ENCODE data around the gene ARFGAP1.
"Not testable (repeated sequence)": the region's sequence is repeated elsewhere in the genome, so short reads cannot be mapped to it uniquely, and the experiment has no call there.

Gene ARFGAP1

DNA sequence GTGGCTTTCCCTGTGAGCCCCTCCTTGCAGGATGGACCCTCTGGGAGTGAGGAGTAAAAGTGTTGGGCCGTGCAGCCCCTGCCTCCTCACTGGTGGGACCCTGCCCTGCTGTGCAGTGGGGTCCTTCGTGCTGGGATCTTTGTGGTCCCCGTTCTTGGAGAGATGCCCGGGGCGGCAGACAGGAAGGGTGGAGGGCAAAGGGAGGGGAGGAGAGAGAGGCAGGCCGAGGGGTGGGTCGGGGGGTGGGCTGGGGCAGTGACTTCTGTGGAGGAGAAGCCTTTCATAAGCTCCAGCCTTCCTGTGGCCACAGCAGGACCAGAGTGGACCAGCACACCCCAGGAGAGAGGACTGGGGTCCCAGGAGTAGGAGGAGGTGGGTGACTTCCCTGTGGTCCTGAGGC, 20.3 kb downstream of the ARFGAP1 start, which contains the start of gene COL20A1:
Gene COL20A1 (plus strand): TSS at position 283 of the 400 bp plus-strand sequence. CDS start 1,922 bp downstream, outside the sequence.
- no peak for DNase-seq (ENCODE audit: low spot score)

DNA sequence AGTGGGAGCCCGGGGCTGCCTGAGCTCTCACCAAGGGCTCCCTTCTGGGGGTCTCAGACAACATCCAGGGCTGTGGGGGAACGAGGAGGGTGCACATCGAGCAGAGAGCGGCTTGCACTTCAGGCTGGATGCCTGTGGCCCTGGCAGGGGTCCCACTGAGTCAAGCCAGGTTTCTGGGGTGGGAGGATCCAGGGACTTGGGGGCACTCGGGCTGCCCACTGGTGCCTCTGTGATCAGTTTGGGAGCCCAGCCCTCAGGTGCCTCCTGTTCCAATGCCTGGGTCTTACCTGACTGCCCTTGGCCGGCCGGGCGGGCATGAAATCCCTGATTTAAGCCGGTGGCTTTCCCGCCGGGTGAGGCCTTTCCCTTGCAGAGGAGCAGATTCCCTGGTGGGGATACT, 20.8 kb downstream of the ARFGAP1 start:
- no peak for DNase-seq (ENCODE audit: low spot score)

GRCh38 chr20:63293871-63294535, 21.4 kb downstream of the ARFGAP1 start:
- DNase-seq (ENCODE audit: low spot score) = no peak

DNA sequence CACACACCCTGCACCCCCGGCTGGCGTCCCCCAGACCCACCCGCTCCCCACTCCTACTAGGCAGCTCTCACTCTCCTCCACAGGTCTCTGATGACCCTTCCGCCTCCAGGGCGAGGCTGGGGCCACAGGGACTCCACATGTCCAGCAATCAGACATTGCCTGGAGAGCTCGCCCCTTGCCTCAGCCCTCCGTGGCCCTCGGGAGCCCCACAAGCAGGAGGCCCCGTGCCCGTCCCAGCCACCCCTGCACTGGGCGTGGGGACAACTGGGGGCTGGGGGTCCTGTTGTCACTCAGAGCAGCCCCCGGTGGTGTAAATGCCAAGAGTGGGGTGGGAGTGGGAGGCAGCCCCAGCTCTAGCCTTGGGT, 21.9 kb downstream of the ARFGAP1 start:
- DNase-seq (ENCODE audit: low spot score) = no peak

DNA sequence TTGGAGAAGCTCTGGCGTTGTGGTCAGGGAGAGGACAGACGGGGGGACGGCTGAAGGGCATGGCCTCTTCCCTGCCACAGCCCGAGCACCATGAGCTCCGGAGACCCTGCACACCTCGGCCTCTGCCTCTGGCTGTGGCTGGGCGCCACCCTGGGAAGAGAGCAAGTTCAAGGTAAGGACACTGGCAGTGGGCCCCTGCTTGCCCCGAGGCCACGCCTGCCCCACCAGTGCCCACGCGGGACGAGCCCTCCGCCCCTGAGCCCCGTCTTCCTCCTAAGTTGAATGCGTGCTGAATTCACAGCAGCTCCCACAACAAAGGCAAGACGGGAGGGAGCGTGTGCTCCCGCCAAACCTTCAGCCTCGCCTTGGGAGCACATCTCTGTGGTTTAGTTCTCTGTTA, 22.4 kb downstream of the ARFGAP1 start:
- DNase-seq (ENCODE audit: low spot score) = no peak

DNA sequence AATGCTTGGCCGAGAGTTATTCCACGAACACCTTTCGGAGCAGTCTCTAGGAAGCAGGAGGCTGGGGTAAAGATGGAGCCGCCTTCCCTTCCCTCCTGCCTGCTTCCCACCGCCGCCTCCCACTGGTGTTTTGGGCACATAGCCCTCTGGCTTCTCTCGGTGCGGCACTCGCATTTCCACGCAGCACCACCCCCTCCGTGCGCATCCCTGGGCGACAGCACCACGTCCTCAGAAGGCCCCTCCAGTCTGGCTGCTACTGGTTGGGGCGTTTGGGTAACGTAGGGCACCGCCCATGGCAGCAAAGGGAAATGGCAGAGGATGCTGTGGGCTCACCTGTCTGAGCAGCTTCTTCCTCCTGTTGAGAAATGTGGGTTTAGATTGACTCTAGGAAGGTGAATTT, 22.8 kb downstream of the ARFGAP1 start:
- no peak for DNase-seq (ENCODE audit: low spot score)

GRCh38 chr20:63295846-63296245, 23.2 kb downstream of the ARFGAP1 start:
- no peak for DNase-seq (ENCODE audit: low spot score)

DNA sequence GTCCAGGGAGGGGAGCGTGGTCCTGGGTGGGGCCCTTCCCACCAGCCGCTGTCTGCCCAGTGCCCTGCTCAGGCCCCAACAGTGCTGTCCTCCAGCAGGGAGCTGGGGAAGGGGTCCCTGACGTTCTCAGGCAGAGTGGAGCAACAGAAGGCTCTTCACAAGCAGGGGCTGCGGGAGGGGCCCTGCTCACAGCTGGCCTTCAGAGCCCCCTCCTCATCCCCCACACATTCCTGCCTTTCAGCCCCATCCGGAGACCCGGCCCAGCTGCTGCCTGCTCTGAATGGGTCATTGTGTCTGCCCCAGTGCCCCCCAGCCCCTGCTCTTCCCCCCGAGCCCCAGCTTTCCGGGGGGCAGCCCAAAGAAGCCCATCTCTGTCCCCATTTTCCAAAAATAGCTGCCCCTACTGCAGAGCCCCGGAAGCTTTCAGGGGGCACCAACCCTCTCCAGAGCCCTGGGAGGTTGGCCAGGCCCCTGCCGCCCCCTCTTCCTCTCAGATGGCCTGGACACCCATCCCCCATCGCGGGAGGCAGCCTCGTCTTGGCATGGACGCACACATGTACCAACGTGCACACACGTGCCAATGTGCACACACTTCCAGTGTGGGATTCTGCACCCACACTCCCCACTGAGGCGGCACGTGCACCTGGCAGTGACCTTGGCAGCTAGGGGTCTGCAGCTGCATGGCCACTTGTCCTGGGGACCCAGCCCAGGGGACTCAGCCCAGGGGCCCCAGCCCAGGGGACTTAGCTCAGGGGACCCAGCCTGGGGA, 24.1 kb downstream of the ARFGAP1 start:
- DNase-seq (ENCODE audit: low spot score) = no peak

- no peak for DNase-seq (ENCODE audit: low spot score)
These were observed 24.8 kb downstream of the ARFGAP1 start for GRCh38 chr20:63297371-63297781.

- no peak for DNase-seq (ENCODE audit: low spot score)
These were observed 25.4 kb downstream of the ARFGAP1 start for GRCh38 chr20:63297796-63298572.

GRCh38 chr20:63298731-63299312, 26.2 kb downstream of the ARFGAP1 start:
- no peak for DNase-seq (ENCODE audit: low spot score)

DNA sequence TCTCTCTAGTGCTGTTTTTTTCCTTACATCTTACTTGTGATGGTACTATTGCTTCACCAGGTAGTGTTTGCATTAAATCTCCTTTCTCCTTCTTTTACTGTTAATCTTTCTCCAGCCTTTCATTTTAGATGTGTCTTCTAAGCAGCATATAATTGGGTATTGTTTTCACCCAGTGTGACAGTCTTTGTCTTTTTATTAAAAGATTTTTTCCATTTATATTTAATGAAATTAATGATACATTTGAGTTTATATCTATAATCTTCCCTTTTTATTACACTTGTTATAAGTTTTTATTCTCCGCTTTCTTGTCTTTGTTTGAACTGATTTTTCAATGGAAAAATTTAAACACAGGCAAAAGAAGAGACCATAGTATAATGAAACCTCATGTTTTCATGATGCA, 29.1 kb downstream of the ARFGAP1 start:
- DNase-seq (ENCODE audit: low spot score) = no peak

DNA sequence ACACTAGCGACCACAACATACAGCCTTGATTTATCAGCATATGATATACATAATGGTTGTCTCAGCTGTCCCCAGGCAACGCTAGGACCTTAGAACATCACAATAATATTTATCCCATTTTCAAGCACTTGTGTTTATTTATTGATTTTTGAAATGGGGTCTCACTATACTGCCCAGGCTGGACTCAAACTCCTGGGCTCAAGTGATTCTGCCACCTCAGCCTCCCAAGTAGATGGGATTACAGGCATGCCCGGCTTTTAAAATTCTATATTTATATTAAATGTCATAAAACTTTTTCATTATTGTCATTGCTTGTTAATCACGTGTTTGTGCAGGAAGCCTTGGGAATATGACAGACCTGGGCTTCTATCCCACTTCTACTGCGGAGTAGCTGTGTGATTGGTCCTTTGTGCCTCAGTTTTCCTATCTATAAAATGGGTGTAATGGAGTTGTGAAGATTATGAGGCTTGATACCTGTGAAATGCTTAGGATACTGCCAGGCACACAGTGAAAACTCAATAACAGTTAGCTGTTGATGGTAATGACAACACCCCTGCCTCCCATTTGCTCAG, 30.6 kb downstream of the ARFGAP1 start:
- no peak for DNase-seq (ENCODE audit: low spot score)

DNA sequence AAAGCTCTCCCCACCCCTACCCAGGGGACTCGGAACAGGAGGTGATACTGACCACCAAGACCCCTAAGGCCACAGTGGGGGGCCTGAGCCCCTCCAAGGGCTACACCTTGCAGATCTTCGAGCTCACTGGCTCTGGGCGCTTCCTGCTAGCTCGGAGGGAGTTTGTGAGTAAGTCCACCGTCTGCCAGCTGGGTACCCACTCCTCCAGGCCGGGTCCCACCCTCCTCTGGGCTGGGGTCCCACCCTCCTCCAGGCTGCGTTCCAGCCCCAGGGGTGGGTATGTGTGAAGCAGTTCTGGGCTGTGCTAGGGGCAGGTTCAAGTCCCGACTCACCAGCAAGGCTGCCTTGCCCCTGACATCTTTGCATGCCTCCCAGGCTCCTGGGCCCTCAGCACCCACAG, 32.8 kb downstream of the ARFGAP1 start:
- DNase-seq (ENCODE audit: low spot score) = no peak

- DNase-seq (ENCODE audit: low spot score) = not testable (repeated sequence)
These were observed 33.5 kb downstream of the ARFGAP1 start for GRCh38 chr20:63305933-63306672.

- no peak for DNase-seq (ENCODE audit: low spot score)
These were observed 34.3 kb downstream of the ARFGAP1 start for GRCh38 chr20:63306673-63307537.

GRCh38 chr20:63307538-63308217, 35.1 kb downstream of the ARFGAP1 start:
- no peak for DNase-seq (ENCODE audit: low spot score)

DNA sequence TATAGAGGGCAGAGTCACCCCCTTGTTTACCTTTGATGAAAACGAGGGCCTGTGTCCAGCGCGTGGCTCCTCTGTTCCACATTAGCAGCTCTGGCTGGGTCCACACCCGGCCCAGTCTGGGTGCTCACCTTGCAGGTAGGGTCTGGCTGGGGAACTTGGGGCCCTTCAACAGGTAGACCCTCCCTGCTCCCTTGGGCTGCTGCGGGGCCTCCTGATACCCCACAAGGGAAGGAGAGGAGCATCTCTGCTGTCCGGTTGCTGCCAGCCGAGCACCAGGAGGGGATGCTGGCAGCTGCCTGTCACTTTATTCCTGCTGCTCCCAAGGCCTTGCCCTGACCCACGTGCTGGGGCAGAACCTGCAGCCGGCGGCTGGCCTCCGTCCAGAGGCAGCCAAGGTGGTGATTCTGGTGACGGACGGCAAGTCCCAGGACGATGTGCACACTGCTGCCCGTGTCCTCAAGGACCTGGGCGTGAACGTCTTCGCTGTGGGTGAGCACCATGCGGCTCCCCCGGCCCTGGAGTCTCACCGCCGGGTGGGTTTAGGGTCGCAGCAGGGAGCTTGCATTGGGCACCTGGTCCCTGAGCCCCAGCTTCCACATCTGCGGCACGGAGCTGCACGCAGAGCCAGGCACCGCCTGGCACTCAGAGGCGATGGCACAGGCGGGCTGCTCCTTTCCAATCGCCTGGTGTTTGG, 35.8 kb downstream of the ARFGAP1 start:
- DNase-seq (ENCODE audit: low spot score) = no peak

Data from AG08396 (cell line).